GM21367 (cell line): ENCODE results near the gene NTRK3.

Source experiments
- ATAC-seq: cut with Tn5 transposase; IDR thresholded peaks from one replicate; pipeline ENCODE4 v1.9.1; 2021; ENCODE audit not compliant: unreplicated experiment

Gene NTRK3

GRCh38 chr15:88232771-88233201, 23.8 kb downstream of the NTRK3 start:
- no peak for ATAC-seq

GRCh38 chr15:88231909-88232644, 24.5 kb downstream of the NTRK3 start:
- no peak for ATAC-seq

DNA sequence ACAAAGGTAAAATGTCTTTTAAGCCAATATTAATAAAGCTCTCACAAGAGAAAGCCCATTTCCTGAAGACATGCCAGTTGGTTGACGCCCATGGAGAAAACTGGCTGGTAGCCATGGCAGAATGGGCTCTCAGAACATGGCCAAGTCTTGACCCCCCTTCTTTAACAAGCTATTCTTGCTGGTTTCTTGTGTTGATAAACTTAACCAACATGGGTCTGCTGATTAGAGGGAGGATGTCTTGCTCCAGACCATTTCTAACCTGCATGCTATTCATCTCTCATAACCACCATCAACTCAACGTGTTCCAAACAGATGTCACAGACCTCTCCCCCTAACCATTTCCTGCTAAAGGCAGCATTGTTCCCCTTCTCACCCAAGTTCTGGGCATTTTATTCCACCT, 25.7 kb downstream of the NTRK3 start:
- no peak for ATAC-seq

GRCh38 chr15:88225461-88225860, 31.1 kb downstream of the NTRK3 start:
- ATAC-seq, result no peak

GRCh38 chr15:88223084-88223483, 33.5 kb downstream of the NTRK3 start:
- ATAC-seq, result no peak

- ATAC-seq, result no peak
Observed at GRCh38 chr15:88221836-88222235, 34.7 kb downstream of the NTRK3 start.

DNA sequence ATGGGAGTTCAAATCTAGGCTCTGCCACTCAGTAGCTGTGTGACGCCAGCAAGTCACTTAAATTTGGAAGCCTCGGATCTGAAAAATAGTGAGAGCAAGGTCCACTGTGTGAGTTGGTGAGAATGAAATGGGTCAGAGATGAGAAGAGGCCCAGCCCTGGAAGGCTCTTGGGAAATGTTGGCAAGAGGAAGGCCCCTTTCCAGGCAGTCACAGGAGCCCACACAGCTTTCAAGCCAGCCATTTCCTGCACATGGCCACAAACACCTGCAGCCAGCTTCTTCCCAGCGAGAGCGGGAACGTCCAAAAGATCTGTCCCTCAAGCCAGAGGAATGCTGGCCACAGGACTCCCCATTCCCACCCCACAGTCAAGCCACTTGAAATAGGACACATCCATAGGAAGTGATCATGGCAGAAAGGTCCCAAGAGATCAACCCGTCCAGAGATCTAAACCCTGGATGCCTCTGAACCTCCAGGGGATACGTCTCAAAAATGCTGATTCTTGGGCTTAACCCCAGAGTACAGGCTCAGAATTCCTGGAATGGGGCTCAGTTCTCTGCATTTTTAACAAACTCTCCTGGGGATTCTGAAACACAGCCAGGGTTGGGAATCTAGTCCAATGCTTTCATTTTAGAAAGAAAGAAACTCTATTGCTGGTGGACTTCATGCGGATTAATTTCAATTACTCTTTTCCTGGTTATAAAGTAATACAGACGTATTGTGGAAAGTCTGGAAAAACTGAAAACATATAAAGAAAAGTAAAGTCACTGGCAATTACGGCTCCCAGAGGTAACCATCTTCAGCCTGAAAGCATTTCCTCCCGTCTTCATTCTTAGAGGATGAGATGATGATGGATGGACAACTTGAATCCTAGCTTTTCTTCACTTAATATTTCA, 35.9 kb downstream of the NTRK3 start:
- ATAC-seq, result no peak

DNA sequence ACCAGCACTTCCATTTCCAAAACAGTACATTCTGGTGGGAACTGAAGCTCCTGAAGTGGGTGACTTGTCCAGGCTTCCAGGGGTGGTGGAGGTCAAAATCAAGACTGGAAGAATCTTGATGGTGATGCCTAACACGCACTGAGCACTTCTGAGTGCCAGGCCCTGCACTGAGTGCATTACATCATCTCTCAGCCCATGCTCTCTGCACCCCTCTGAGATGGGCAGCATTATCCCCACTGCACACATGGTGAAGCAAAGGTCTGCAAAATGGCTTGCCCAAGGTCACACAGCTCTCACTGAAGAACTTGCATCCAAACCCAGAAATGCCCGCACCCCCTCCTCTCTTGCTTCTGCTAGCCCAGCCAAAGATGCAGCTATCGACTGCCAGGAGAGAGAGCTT, 36.9 kb downstream of the NTRK3 start:
- ATAC-seq, result no peak

GRCh38 chr15:88218557-88219221, 37.9 kb downstream of the NTRK3 start:
- no peak for ATAC-seq

- ATAC-seq, result no peak
Observed at GRCh38 chr15:88215066-88215648, 41.4 kb downstream of the NTRK3 start.

- no peak for ATAC-seq
Observed at GRCh38 chr15:88209111-88209510, 47.4 kb downstream of the NTRK3 start.

- no peak for ATAC-seq
Observed at GRCh38 chr15:88208396-88208795, 48.1 kb downstream of the NTRK3 start.

DNA sequence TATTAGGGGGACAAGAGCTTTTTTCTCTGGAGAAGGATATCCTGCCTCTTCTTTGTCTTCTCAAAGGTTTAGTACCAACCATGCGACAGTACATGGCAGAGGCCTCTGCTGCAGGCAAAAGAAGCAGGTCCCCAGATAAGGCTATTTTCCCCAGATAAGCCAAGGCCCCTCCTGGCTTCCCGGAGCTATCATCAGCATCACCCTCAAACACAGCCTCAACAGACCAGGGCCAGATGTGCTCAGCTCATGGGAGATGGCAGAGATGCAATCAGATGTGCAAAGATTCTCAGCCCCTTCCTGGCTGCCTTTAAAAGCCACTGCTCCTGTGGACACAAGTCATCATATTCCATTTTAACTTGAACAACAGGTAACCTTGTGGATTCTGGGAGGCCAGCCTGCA, 49.0 kb downstream of the NTRK3 start:
- no peak for ATAC-seq

- ATAC-seq, result no peak
Observed at GRCh38 chr15:88204584-88204983, 52.0 kb downstream of the NTRK3 start.

- no peak for ATAC-seq
Observed at GRCh38 chr15:88202231-88202630, 54.3 kb downstream of the NTRK3 start.

- no peak for ATAC-seq
Observed at GRCh38 chr15:88201207-88201606, 55.3 kb downstream of the NTRK3 start.

GRCh38 chr15:88196961-88197360, 59.6 kb downstream of the NTRK3 start:
- ATAC-seq, result no peak

DNA sequence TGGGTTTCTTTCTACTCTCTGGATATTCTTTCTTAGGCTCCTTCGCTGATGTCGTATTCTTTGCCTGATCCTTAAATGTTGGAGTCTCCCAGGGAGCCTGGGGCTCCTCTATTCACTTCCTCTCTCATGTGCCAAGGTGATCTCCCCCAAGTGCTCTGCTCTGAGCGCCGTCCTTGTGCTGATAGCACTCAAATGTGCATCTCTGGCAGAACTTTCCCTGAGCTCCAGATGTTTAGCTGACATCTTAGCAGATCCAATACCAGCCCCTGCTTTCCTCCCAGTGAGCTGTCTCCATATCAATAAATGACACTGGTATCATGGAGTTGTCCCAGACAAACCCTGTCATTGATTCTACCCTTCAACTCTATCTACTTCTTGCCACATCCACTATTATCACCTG, 62.4 kb downstream of the NTRK3 start:
- no peak for ATAC-seq

DNA sequence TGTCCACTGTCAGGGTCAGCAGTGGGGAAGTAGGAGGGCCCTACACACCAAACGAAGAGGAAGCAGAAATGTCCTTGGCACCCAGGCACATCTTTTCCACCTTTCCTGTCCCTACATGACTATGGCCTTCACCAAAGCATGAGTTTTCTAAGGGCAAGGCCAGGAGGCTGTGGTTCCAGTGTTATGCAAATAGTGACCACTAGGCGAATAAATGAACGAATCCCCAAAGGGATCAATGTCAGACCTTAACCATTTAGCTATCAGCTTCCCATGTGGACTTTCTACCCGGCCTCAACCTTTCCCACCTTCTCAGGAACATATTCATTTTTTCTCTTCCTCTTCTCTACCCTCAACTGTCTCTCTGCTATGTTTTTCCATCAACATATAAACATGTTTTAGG, 63.1 kb downstream of the NTRK3 start:
- ATAC-seq, result no peak

GRCh38 chr15:88191812-88192165, 64.8 kb downstream of the NTRK3 start:
- ATAC-seq, result no peak

DNA sequence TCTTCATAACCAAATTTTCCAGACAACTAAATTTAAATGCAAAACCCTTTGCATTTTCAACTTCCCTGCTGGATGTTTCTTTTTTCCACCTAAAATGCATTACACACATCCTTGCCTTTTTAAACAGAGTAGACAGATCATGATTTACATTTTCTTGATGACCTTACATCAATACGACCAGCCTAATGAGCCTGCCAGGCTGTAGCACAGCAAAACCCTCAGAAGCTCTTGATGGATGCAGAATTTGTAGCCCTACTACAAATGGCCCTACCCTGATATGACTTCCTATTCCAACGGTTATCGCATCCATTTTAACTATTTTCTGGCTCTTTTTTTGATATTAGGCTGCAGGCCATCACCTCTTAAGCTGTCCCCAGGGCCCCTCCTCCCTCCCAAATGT, 66.3 kb downstream of the NTRK3 start:
- no peak for ATAC-seq
